HG03103 (cell line): Measurements from ENCODE around the gene ZNF697.
"Not testable (repeated sequence)": the region's sequence is repeated elsewhere in the genome, so short reads cannot be mapped to it uniquely, and the experiment has no call there.

Source experiments
- ATAC-seq: cut with Tn5 transposase; IDR thresholded peaks from one replicate; pipeline ENCODE4 v1.9.1; 2021; ENCODE audit warnings: low read depth; ENCODE audit not compliant: unreplicated experiment

The ZNF697 gene

DNA sequence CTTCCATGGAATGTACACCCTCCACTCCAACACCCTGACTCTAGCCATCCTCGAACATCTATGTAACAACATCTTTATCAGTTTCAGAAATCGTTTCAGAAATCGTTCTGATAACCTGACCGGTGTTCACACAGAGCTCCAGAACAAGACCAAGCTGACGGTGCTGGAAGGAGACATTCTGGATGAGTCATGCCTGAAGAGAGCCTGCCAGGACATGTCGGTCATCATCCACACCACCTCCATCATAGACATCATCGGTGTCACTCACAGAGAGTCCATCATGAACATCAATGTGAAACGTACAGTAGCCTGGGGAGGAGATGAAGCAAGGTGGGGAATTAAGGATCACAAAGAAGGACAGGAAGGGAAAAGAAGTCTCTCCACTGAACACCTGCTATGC lies 43.0 kb downstream of the ZNF697 start:
- ATAC-seq, result not testable (repeated sequence)

DNA sequence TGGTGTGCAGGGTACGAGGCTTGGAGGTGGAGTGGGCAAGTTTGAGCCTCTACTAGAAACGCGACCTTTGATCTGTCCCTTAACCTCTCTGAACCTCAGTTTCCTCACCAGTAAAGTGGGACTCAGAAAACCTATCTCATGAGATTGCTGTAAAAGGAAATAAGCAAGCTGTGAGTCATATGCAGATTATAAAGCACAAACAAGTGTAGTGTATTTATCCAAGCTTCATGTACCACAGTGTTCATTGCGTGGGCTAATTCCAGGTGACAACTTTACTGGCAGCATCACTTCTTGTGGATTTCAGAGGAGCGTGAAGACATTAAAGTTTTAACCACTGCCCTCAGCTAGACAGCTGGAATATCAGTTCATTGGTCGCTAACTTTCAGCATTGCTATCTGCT lies 44.4 kb downstream of the ZNF697 start:
- ATAC-seq, result no peak

DNA sequence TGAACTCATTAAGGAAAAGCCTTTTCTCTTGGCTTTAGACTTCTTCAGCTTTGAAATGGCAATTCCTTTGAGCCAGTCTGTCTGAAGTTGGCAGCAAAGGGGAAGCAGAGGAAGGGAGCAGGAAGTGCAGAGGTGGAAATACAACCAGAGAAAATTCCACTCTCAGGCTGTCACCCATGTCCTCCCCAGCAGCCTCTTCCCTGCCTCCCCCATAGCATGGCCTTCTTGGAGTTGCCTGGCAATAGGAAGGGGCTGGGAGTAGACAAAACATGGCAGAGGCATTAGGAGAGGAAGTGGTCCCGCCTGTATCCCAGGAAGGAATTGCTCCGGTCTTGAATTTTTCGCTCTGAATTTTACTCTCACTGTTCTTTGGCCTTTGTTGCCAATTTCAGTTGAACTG lies 44.8 kb downstream of the ZNF697 start:
- ATAC-seq, result not testable (repeated sequence)

DNA sequence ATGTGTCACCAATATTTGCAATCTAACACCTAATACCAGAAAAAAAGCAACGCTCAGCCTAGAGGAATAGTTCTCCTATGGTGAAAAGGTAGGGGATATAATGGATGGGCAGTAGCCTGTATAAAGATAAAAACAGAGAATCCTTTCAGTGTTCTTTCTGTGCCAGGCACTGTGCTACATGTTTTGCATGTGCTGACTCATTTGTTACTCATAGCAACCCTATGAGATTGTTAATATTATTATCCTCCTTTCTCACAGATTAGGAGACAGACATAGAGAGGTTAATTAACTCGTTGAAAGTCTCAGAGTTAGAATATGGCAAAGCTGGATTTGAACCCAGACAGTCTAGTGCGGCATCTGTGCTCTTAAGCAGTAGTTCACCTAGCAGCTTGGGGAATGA lies 45.3 kb downstream of the ZNF697 start:
- ATAC-seq, result not testable (repeated sequence)

DNA sequence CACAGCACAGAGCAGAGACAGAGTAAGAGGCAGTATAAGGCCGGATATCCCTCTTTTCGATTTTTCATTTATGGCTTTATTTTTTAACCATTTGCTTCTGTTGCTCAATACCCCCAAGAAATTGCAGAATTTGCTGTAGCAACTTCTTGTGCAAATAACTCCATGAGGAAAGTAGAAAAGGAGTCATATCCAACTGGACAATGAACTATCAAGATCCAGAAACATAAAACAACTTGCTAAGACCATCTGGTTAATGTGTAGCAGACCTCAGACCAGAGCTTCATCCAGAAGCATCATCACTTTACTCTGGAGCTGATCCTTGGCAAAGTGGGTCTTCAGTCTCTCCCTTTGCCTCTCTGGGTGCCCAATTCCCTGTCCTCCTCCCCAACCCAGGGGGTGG lies 45.9 kb downstream of the ZNF697 start:
- ATAC-seq, result no peak

DNA sequence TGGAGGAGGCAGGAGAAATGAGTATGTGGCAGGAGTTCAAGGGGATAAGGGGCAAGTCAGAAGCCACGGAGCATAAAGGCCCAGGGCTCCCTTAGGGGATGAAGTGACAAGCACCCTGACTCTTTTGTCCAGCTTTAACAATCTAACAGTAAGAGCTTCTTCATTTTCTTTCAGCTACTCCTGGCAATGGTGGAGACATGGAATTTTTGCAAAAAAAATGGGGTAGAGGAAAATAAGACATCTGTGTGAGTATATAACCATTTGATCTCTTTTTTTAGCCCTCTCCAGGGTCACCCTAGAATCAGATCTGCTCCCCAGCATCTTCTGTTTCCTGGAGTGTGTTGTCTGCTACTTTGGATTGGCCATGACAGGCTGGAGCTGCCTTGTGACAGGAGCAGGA lies 47.1 kb downstream of the ZNF697 start:
- ATAC-seq, result no peak

DNA sequence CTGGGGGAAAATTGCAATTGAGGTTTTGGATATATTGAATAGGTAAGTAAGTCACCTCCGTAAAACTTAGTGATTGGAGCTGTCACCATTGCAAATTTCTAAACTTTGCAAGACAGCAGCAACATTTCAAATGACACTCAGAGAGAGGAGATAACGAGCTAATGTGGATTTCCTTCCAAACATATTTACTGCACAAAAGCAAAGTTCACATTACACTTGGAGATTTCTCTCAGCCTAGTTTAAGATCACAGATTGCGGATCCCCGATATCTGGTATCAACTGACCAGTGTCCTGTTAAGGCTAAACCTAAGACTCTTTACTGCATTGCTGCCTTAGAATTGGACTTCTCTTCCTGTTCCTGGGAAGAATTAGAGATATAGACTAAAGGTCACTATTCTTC lies 47.5 kb downstream of the ZNF697 start:
- ATAC-seq, result no peak

DNA sequence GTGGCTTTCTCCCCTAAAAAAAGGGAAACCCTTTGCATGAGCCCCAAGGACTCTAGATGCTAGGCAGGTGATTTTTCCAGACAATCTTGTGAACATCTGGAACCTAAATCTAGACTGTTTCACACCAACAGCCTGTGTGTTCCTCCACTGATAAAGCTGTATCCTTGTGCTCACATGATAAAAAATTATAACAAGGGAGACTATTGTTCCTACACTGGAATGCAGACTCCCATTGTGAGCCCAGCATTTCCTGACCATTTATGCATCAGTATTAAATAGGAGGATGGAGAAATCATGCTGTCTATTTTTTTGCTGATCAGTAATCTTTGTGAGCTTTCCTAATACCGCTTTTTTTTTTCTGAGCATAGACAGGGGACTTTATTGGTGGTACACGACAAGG lies 52.5 kb downstream of the ZNF697 start:
- ATAC-seq, result no peak

DNA sequence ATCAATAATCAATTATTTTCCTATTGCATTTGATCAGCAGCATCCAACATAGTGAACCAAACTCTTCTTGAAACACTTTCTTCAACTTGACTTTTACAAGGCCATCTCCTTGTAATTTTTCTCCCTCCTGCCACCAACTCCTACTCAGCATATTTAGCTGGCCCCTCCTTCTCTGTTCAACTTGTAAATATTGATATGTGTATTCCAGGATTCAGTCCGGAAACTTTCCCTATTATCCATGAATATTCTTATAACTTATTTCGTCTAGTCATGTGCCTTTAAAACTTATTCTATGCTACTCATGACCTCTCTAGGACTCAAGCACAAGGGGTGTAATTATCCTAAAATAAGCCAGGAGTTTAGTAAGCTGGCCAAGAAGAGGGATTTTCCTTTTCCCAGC lies 52.9 kb downstream of the ZNF697 start:
- ATAC-seq, result no peak

DNA sequence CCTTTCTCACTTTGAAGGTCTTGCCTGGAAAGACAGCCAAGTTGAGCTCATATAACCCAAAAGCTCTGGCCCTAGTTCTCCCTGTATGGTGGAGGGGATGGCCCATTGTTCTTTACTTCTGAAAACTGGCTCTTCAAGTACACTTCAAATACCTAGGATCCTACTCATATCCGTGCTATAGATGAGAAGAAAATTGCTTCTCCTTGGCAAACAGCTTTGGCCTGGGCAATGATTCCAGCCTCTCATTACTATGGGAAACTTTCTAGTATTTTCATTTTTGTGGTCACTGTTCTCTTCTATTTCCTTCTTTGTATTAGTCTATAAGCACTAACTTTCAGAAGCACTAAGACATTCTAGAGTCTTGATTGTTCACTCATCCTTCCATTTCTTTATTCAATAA lies 53.7 kb downstream of the ZNF697 start:
- no peak for ATAC-seq

DNA sequence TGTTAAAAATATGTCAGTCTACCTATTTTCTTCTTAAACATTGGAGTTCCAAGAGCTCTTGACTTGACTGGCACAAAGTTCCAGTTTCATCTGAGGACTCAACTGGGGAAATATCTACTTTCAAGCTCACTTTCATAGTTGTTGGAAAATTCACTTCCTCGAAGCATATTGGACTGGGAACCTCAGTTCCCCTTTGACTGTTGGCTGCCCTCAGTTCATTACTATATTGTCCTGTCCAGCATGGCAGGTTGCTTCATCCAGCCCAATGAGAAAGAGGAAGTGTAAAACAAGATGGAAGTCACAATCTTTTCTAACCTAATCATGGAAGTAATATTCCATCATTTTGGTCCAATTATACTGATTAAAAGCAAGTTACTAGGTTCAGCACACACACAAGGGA lies 54.3 kb downstream of the ZNF697 start:
- ATAC-seq, result no peak

DNA sequence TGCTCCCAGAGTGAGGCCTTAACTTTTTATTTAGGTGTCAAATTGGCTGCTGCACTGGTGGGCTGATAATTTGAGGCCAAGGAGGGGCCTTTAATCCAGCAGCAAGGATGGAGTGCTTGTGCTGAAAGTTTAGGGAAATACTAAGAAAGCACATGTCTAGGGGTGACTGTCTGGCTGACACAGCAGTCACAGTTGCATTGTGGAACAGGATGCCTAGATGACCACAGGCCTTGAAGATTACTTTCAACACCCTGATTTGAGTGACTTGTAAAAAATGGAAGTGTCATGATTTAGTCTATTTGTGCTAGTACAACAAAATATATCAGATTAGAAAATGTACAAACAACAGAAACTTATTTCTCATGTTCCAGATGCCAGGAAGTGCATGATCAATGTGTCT lies 57.7 kb downstream of the ZNF697 start:
- ATAC-seq, result no peak

DNA sequence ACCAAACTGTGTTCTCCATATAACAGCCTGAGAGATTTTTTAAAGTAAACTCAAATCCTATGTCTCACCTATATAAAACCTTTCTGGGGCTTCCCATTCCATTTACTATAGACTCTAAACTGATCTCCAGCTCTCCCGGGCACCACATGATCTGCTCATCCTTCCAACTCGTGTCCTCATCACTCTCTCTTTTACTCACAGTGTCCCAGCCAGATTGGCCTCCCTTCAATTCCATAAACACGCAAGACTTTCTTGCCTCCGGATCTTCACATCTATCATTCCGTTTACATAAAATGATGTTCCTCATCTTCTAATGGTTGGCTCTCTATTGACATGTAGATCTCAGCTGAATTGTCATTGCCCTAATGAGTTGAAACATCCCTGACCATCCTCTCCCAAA lies 59.4 kb downstream of the ZNF697 start:
- ATAC-seq, result no peak

DNA sequence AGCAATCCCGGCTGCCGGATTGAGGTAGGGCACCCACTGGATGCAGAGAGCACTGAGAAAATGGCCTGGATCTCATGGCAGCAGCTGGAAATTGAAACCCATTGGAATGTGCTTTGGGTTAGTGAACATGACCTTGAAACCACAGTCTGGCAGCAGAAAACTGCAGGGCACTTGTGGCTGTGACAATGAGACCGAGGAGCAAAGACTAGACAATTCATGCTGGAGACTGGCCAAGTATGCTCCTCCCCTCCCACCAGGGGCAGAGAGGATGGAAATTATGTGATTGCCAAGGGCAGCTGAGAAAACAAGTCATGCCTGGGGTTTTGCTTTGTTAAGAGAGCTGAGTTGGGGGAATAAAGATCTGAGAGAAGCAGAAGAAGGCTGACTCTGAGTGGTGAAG lies 60.7 kb downstream of the ZNF697 start:
- no peak for ATAC-seq

DNA sequence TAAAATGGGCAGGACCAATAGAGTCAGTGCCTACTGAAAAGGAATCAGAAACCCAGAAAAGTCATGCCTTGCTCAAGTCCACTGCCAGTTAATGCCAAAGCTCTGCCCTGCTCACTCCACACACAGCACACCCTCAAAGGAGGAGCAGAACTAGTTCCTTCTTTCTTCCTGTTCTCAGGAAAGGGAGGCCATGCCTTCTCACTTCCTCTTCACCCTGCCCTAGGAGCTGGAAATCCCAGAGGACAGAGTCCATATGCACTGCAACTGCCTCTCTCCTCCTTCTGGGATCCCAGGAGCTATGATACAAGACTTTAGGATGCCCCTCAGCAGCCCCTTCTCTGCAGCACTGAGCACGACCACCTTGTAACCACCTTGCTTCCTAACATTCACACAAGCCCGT lies 62.3 kb downstream of the ZNF697 start:
- not testable (repeated sequence) for ATAC-seq

DNA sequence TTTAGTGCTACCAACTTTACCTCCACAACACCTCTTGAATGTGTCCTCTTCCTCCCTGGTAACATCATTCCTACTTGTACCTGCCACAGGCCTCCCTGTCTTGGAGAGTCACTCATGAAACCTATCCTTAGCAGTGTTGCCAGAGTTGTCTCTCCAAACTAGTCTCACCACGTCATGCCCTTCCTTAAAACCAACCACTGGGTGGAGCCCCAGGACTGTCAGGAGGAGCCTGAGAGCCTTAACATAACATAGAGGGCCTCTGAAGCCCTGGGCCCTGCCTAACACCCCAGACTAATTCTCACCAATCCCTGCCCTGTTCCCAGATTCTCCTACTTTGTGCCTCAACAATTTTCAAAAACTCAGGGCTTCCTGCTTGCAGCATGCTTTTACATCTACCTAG lies 65.3 kb downstream of the ZNF697 start:
- no peak for ATAC-seq

DNA sequence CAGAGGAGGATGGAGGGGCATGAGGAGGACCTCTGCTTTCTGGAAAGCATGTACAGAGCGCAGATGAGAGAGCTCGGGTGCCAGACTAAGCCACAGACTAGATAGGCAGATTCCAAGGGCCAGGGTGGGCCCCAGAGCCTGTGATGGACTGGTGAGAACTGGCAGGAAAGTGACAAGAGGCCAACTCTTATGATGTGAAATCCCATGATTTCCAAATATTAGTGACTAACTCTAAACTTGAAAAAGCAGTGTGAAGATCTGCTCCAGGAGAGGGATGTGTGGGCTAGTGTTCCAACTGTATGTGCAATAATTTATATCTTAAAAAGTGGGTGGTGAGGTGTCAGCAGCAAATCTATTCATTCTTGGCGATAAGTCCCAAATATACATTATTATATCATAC lies 67.0 kb downstream of the ZNF697 start:
- ATAC-seq, result not testable (repeated sequence)

DNA sequence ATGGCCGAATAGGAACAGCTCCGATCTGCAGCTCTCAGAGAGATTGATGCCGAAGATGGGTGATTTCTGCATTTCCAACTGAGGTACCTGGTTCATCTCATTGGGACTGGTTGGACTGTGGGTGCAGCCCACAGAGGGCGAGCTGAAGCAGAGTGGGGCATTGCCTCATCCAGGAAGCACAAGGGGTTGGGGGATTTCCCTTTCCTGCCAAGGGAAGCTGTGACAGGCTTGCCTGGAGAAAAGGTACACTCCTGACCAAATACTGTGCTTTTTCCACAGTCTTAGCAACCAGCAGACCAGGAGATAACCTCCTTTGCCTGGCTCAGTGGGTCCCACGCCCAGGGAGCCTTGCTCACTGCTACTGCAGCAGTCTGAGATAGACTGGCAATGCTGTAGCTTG lies 74.2 kb downstream of the ZNF697 start:
- ATAC-seq, result no peak

DNA sequence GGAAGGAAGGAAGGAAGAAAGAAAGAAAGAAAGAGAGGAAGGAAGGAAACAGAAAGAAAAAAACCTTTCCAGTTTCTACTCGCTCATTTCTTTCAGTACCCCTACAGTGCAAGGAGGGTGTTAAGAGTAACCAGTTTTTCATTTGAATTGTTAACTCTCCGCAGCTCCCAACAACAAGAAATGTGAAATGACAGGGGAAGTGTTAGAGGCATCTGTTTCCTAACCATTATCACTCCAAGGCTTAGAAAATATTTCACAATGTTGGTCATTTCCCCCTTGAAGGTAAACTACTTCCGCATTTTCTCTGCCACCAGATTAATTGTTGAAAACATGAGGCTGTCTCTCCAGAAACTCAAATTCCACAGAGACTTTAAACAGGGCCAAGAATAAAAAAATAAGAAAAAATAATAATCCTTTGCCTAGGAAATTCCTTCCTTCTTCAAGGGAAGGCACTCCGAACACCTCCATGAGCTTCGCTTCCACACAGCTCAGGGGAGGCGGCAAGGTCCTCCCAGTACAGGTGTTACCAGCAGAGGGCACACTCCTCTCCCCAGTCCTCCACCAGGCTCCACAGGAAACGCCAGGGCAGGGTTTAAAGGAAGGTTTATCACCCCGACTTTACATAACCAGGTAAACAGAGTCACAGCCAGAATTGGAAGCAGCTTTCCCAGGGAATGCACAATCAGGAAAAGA lies 78.0 kb downstream of the ZNF697 start:
- ATAC-seq, result not testable (repeated sequence)
